WI38 (cell line): ENCODE data around the gene CNDP2.

Experiments used
- H3K4me3 ChIP-seq: 2 replicates; pipeline ENCODE4 v1.5.1; 2011; ENCODE audit warnings: low read depth, mild to moderate bottlenecking, control low read depth, low read length
- TF ChIP-seq, protein P1 (sequence below): IDR thresholded peaks from 2 replicates; pipeline ENCODE4 v1.5.1; 2012; ENCODE audit warnings: low read depth, mild to moderate bottlenecking, control low read depth, low read length

CNDP2 gene

DNA sequence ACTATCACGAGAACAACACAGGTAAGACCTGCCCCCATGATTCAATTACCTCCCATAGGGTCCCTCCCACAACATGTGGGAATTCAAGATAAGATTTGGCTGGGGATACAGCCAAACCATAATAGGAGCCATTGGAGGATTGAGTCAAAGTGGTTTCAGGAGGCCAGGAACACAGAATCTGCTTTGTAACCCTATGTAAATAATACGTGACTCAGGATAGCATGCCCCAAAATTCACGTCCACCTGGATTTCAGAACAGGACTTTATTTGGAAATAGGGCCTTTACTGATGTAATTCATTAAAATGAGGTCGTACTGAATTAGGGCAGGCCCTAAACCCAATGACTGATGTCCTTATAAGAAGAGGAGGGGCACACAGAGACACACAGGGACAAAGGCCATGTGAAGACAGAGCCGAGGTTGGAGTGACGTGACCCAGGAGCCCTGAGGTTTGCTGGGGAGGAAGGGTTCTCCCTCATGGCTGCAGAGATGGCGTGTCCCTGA lies 16.0 kb upstream of the CNDP2 start:
- no peak overlapping the region for H3K4me3 ChIP-seq
- TF ChIP-seq, protein P1, sequence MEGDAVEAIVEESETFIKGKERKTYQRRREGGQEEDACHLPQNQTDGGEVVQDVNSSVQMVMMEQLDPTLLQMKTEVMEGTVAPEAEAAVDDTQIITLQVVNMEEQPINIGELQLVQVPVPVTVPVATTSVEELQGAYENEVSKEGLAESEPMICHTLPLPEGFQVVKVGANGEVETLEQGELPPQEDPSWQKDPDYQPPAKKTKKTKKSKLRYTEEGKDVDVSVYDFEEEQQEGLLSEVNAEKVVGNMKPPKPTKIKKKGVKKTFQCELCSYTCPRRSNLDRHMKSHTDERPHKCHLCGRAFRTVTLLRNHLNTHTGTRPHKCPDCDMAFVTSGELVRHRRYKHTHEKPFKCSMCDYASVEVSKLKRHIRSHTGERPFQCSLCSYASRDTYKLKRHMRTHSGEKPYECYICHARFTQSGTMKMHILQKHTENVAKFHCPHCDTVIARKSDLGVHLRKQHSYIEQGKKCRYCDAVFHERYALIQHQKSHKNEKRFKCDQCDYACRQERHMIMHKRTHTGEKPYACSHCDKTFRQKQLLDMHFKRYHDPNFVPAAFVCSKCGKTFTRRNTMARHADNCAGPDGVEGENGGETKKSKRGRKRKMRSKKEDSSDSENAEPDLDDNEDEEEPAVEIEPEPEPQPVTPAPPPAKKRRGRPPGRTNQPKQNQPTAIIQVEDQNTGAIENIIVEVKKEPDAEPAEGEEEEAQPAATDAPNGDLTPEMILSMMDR = no peak

DNA sequence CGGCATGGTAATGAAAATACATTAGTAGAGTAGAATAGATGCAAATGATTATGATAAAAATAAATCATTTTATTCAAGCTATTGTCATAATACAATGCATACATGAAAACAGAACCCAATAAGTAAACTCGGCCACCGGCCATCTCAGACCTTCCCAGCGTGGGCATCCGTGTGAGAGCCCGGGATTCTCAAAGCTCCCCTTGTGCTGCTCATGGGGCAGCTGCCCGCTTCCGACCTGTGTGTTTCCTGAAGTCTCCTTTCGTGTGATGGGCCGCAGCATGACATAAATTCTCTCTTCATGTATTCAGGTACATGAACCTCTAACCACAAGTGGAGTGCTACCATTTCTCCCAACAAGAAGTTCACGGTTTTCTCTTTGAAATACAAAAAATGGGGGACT lies 13.5 kb upstream of the CNDP2 start:
- TF ChIP-seq, protein P1 = no peak
- H3K4me3 ChIP-seq = no peak overlapping the region

DNA sequence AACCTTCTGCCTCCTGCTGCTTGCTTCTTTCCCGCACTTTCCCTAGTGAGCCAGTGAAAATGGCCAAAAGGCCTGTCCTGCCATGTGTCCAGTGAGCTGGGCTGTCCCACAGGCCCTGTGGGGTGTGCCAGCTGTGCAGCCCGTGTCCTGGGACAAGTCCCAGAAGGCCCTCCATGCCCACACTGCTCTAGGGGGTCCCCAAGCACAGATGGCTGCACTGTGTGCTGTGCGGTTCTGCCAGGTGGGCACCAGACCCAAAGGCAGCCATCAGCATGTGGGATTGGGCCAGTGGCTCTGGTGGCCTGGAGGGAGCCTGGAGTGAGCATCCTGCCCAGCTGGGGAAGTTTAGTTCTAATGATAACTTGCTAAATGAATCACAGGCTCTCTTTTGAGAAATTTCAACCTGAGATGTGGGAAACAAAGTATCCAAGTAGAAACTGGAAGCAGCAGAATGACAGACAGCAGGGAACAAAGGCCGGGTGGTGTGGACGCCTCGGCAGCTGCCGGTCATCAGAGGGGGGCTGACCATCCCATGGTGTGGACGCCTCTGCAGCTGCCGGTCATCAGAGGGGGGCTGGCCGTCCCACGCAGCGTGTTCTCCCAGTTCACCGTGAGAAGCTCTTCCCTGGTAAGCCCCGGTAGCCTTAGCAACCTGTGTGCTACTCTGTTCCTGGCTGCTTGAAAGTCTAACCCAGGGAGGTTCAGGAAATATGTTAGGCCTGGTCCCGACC lies 9.9 kb upstream of the CNDP2 start:
- TF ChIP-seq, protein P1 = no peak
- H3K4me3 ChIP-seq = no peak overlapping the region

DNA sequence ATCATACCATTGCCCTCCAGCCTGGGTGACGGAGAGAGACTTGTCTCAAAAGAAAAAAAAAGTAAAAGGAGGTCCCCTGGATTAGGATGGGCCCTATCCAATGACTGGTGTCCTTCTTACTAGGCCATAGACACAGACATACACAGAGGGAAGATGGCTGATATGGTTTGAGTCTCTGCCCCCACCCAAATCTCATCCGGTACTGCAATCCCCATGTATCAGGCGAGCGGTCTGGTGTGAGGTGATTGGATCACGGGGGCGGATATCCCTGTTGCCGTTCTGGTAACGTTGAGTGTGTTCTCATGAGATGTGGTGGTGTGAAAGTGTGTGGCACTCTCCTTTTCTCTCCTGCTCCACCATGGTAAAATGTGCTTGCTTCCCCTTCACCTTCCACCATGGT lies 7.8 kb upstream of the CNDP2 start:
- TF ChIP-seq, protein P1 = no peak
- no peak overlapping the region for H3K4me3 ChIP-seq

DNA sequence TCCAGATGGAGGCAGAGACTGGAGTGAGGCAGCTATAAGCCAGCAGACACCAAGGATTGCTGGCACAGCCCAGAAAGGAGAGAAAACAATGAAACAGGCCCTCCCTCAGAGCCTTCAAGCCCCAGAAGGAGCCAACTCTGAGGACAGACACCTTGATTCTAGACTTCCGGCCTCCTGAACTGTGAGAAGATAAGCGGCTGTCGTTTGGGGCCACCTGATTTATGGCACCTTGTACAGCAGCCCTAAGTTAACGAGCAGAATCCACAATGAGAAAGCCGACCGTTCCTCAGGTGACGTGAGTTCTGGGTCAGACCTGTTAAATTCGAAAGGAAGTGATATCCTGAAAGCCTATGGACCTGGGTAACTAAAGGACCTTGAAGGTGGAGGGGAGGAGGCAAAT lies 7.3 kb upstream of the CNDP2 start:
- no peak overlapping the region for H3K4me3 ChIP-seq
- TF ChIP-seq, protein P1 = no peak

DNA sequence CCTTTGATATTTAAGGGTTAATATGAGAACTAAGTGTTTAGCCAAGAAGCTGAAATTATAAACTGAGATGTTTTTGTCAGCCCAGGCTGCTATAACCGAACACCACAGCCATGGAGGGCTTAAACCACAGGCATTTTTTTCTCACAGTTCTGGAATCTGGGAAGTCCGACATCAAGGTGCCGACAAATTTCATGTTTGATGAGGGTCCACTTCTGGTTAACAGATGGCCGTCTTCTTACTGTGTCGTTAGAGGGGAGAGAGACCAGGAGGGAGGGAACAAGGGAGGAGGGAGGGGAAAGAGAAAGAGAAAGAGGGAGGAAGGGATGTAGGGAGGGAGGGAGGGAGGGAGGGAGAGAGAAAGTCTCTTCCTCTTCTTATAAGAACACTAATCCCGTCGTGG lies 6.5 kb upstream of the CNDP2 start:
- peak overlapping the region; percentile 43 for H3K4me3 ChIP-seq

DNA sequence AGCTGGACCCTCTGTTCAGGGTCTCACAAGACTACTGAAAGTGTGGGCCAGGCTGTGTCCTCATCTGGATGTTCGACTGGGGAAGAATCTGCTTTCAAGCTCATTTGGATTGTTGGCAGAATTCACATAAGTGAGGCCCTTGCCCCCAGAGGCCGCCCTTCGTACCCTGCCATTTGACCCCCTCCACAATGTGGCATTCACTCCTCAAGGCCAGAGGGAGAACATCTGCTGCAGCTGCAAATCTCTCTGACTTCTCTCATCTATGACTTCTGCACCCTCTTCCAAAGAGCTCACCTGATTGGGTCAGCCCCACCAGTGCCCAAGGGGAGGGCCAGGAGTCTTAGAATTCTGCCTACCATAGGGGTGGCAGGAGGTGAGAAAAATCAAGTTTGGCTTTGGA lies 3.9 kb upstream of the CNDP2 start:
- H3K4me3 ChIP-seq = no peak overlapping the region
- TF ChIP-seq, protein P1 = no peak

More for the DNA sequence above, 6.5 kb upstream of the CNDP2 start:
- TF ChIP-seq, protein P1 = no peak
